ENCODE measurements around the gene TCF4. TPM values are rescaled to one million over a fixed set of nuclear protein-coding genes. Genes with fewer than 3 reads are reported as not detected.

Gene TCF4
- total RNA-seq, 4 donors from 2014 or later: 80.9 to 172 (median 94.0) TPM

- DNase-seq (ENCODE audit: low spot score in 2 of 2): no peak
- Histone ChIP-seq H3K4me1 (peaks cover 7% of the 10 kb centered on the region), H3K27ac (no peak overlapping the region), H3K9me3 (no peaks in the 10 kb centered on the region), H3K36me3 (no peaks in the 10 kb centered on the region), H3K27me3 (no peaks in the 10 kb centered on the region), H3K4me3 (no peak overlapping the region)
- WGBS: 46% methylated on average over 2 of the region's 2 CpGs
- TF ChIP-seq CTCF (IDR thresholded peaks at IDR 0.05): no peak
- no peak for TF ChIP-seq POLR2A (IDR thresholded peaks at IDR 0.05)
- no peak for TF ChIP-seq POLR2AphosphoS5 (IDR thresholded peaks at IDR 0.05)
- no peak for TF ChIP-seq EP300 (IDR thresholded peaks at IDR 0.05)
Measured at GRCh38 chr18:55504808-55505207, 83.2 kb downstream of the TCF4 start.

- Histone ChIP-seq H3K27me3 (no peaks in the 10 kb centered on the region), H3K9me3 (no peaks in the 10 kb centered on the region), H3K27ac (no peak overlapping the region), H3K4me3 (no peak overlapping the region), H3K36me3 (no peaks in the 10 kb centered on the region), H3K4me1 (peaks cover 4% of the 10 kb centered on the region)
- DNase-seq (ENCODE audit: low spot score in 2 of 2): no peak
- TF ChIP-seq EP300 (IDR thresholded peaks at IDR 0.05) (no peak), CTCF (IDR thresholded peaks at IDR 0.05) (no peak), POLR2A (IDR thresholded peaks at IDR 0.05) (no peak), POLR2AphosphoS5 (IDR thresholded peaks at IDR 0.05) (no peak)
- 88% methylated on average over 7 of the region's 7 CpGs for WGBS
Measured at GRCh38 chr18:55503167-55503820, 84.7 kb downstream of the TCF4 start.

- H3K4me1 ChIP-seq: peaks cover 4% of the 10 kb centered on the region
- H3K27me3 ChIP-seq: no peaks in the 10 kb centered on the region
- TF ChIP-seq CTCF (IDR thresholded peaks at IDR 0.05) (no peak), POLR2AphosphoS5 (IDR thresholded peaks at IDR 0.05) (no peak), POLR2A (IDR thresholded peaks at IDR 0.05) (no peak), EP300 (IDR thresholded peaks at IDR 0.05) (no peak)
- H3K27ac ChIP-seq: no peak overlapping the region
- no peak overlapping the region for H3K4me3 ChIP-seq
- no peaks in the 10 kb centered on the region for H3K9me3 ChIP-seq
- 70% methylated on average over 2 of the region's 2 CpGs for WGBS
- H3K36me3 ChIP-seq: no peaks in the 10 kb centered on the region
- DNase-seq (ENCODE audit: low spot score in 2 of 2): no peak
Measured at GRCh38 chr18:55501982-55502710, 85.8 kb downstream of the TCF4 start.

GRCh38 chr18:55501579-55501978 is 86.4 kb downstream of the TCF4 start:
- H3K27ac ChIP-seq: no peak overlapping the region
- TF ChIP-seq EP300 (IDR thresholded peaks at IDR 0.05) (no peak), CTCF (IDR thresholded peaks at IDR 0.05) (no peak), POLR2AphosphoS5 (IDR thresholded peaks at IDR 0.05) (no peak), POLR2A (IDR thresholded peaks at IDR 0.05) (no peak)
- no peaks in the 10 kb centered on the region for H3K27me3 ChIP-seq
- no peaks in the 10 kb centered on the region for H3K36me3 ChIP-seq
- no peaks in the 10 kb centered on the region for H3K9me3 ChIP-seq
- WGBS: 72% methylated on average over 3 of the region's 3 CpGs
- no peak overlapping the region for H3K4me3 ChIP-seq
- H3K4me1 ChIP-seq: peaks cover 4% of the 10 kb centered on the region
- DNase-seq (ENCODE audit: low spot score in 2 of 2): no peak

GRCh38 chr18:55500316-55501086 is 87.5 kb downstream of the TCF4 start:
- WGBS: 36% methylated on average over 4 of the region's 4 CpGs
- peaks cover 4% of the 10 kb centered on the region for H3K4me1 ChIP-seq
- no peak overlapping the region for H3K4me3 ChIP-seq
- no peaks in the 10 kb centered on the region for H3K36me3 ChIP-seq
- TF ChIP-seq CTCF (IDR thresholded peaks at IDR 0.05) (no peak), EP300 (IDR thresholded peaks at IDR 0.05) (no peak), POLR2AphosphoS5 (IDR thresholded peaks at IDR 0.05) (no peak), POLR2A (IDR thresholded peaks at IDR 0.05) (no peak)
- H3K9me3 ChIP-seq: no peaks in the 10 kb centered on the region
- no peaks in the 10 kb centered on the region for H3K27me3 ChIP-seq
- DNase-seq (ENCODE audit: low spot score in 2 of 2): no peak
- no peak overlapping the region for H3K27ac ChIP-seq

Measured in suprapubic skin (tissue), 4 donors.